RWPE1 (cell line): ENCODE results near the gene PDCD10.

ENCODE experiments used
- CTCF ChIA-PET: fragments of 350-600 bp; sonication (Branson Sonifier 250); formaldehyde crosslinking; extraction: SDS; loops from one replicate; lab custom pipeline; 2021; lab: Yijun Ruan, JAX
- POLR2A ChIA-PET: fragments of 400-600 bp; formaldehyde crosslinking; extraction: SDS; loops from one replicate; lab custom pipeline; 2020; ENCODE audit warnings: antibody characterized with exemption; ENCODE audit not compliant: low non-redundant PET; lab: Yijun Ruan, JAX
- DNase-seq: peaks from one replicate; pipeline ENCODE4 v3.0.0; 2012; ENCODE audit warnings: low spot score
- H3K27ac ChIP-seq: fragments of 450-650 bp; 2 replicates; pipeline ENCODE4 v1.5.1; 2017
- CTCF ChIP-seq: fragments of 450-650 bp; conservative IDR thresholded peaks from 2 replicates; pipeline ENCODE4 v1.5.1; 2017; ENCODE audit warnings: low read depth, mild to moderate bottlenecking

Gene PDCD10

DNA sequence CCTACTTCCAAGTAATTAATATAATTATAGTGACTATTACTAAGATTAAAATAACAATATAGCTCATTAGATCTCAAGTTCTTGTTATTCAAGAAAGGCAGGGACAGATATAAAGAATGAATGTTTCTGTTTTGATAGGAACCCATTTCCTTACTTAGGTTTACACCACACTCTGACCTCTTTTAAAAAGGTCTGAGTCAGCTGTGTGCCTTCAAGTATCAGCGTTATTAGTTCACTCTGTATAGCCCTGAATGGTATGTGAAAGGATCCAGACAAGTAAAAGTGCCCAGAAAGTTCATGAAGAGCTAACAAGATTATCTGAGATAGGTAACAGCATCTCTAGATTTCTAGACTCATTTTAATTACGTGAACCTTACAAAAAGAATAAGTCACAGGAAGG is 28.9 kb downstream of the PDCD10 start:
- no peak for TF ChIP-seq CTCF
- no peak for DNase-seq
- CTCF ChIA-PET, result no interaction called here
- no peak overlapping the region for H3K27ac ChIP-seq
- POLR2A ChIA-PET, result no interaction called here

DNA sequence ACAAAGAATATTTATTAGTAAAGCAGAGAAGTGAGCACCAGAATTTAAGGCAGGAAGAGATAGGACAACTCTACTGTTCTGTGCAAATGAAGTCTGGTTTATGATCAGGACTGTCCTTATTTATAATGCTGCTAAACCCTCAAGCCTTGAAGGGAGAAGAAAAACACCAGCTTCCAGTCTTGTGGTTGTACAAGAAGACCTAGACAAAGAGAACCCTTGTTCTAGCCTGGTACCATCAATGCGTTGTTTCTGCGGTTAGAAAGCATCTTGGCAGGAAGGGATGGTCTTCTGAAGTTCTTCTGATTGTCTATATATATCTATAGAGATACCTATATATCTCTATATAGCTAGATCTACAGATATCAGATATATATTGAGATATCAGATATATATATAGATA is 33.8 kb downstream of the PDCD10 start:
- no peak overlapping the region for H3K27ac ChIP-seq
- POLR2A ChIA-PET, result no interaction called here
- no peak for DNase-seq
- CTCF ChIA-PET, result interaction anchor here (0.6 to 1.6 kb wide), 3 partner anchors 13 to 219 kb away, joined by 4 to 6 read pairs (median 4); no protein-coding TSS in a partner anchor
- TF ChIP-seq CTCF, result no peak

- DNase-seq, result no peak
- H3K27ac ChIP-seq, result no peak overlapping the region
- no peak for TF ChIP-seq CTCF
- ChIA-PET POLR2A (no interaction called here), CTCF (interaction anchor here (1.6 kb wide), 1 partner anchor 12 kb away, joined by 4 read pairs; no protein-coding TSS in a partner anchor)
Measured at GRCh38 chr3:167700046-167700445, 34.6 kb downstream of the PDCD10 start.

- CTCF ChIA-PET, result interaction anchor here (0.6 kb wide), 1 partner anchor 310 kb away, joined by 3 read pairs; no protein-coding TSS in a partner anchor
- no peak overlapping the region for H3K27ac ChIP-seq
- TF ChIP-seq CTCF, result no peak
- no peak for DNase-seq
- POLR2A ChIA-PET, result no interaction called here
Measured at GRCh38 chr3:167694121-167694520, 40.6 kb downstream of the PDCD10 start.

GRCh38 chr3:167691366-167691765 is 43.3 kb downstream of the PDCD10 start:
- TF ChIP-seq CTCF, result no peak
- CTCF ChIA-PET, result no interaction called here
- DNase-seq, result no peak
- H3K27ac ChIP-seq, result no peak overlapping the region
- POLR2A ChIA-PET, result no interaction called here

- ChIA-PET POLR2A (no interaction called here), CTCF (interaction anchor here (0.6 to 0.9 kb wide), 4 partner anchors 13 to 304 kb away, joined by 3 to 4 read pairs (median 4); partner anchors contain the start of gene ZBBX)
- no peak overlapping the region for H3K27ac ChIP-seq
- DNase-seq, result peak; percentile 38
- peak; percentile 66 for TF ChIP-seq CTCF
Measured at GRCh38 chr3:167684388-167684993, 50.2 kb downstream of the PDCD10 start.
